Neuron (in vitro differentiated cells): ENCODE data around the gene NOS1.
"Not testable (repeated sequence)": the region's sequence is repeated elsewhere in the genome, so short reads cannot be mapped to it uniquely, and the experiment has no call there.

Experiments
- H2AFZ ChIP-seq: one replicate; pipeline ENCODE4 v1.6.1; 2013; ENCODE audit warnings: low read depth, mild to moderate bottlenecking, inconsistent platforms, low read length, moderate library complexity
- H3K27me3 ChIP-seq: one replicate; pipeline ENCODE4 v1.6.1; 2013; ENCODE audit warnings: low read length; ENCODE audit not compliant: insufficient read depth
- H3K36me3 ChIP-seq: one replicate; pipeline ENCODE4 v1.6.1; 2013; ENCODE audit warnings: low read length; ENCODE audit not compliant: insufficient read depth
- H3K4me1 ChIP-seq: one replicate; pipeline ENCODE4 v1.6.1; 2013; ENCODE audit warnings: low read length; ENCODE audit not compliant: insufficient read depth
- H3K4me3 ChIP-seq: 2 replicates; pipeline ENCODE4 v1.5.1; 2013; ENCODE audit warnings: mild to moderate bottlenecking, low read length, moderate library complexity
- H3K9me3 ChIP-seq: one replicate; pipeline ENCODE4 v1.6.1; 2013; ENCODE audit warnings: low read length

Gene NOS1

GRCh38 chr12:117388951-117389446, 27.6 kb upstream of the NOS1 start:
- H3K27me3 ChIP-seq = no peaks in the 10 kb centered on the region
- no peaks in the 10 kb centered on the region for H3K4me1 ChIP-seq
- H3K36me3 ChIP-seq = no peaks in the 10 kb centered on the region
- no peaks in the 10 kb centered on the region for H3K9me3 ChIP-seq
- H2AFZ ChIP-seq = no peak overlapping the region
- H3K4me3 ChIP-seq = no peak overlapping the region

GRCh38 chr12:117387832-117388231, 26.4 kb upstream of the NOS1 start:
- Histone ChIP-seq H3K9me3 (no peaks in the 10 kb centered on the region), H3K4me1 (no peaks in the 10 kb centered on the region), H3K4me3 (no peak overlapping the region), H3K36me3 (no peaks in the 10 kb centered on the region), H3K27me3 (no peaks in the 10 kb centered on the region), H2AFZ (no peak overlapping the region)

GRCh38 chr12:117384735-117385134, 23.3 kb upstream of the NOS1 start:
- Histone ChIP-seq H2AFZ (no peak overlapping the region), H3K9me3 (no peaks in the 10 kb centered on the region), H3K4me3 (no peak overlapping the region), H3K36me3 (no peaks in the 10 kb centered on the region), H3K27me3 (no peaks in the 10 kb centered on the region), H3K4me1 (no peaks in the 10 kb centered on the region)

- no peaks in the 10 kb centered on the region for H3K4me1 ChIP-seq
Observed at GRCh38 chr12:117380083-117380482, 18.7 kb upstream of the NOS1 start.

GRCh38 chr12:117377758-117378157, 16.3 kb upstream of the NOS1 start:
- H3K4me1 ChIP-seq = no peaks in the 10 kb centered on the region

More at GRCh38 chr12:117380083-117380482, 18.7 kb upstream of the NOS1 start:
- Histone ChIP-seq H2AFZ (no peak overlapping the region), H3K4me3 (no peak overlapping the region), H3K36me3 (no peaks in the 10 kb centered on the region), H3K27me3 (no peaks in the 10 kb centered on the region), H3K9me3 (no peaks in the 10 kb centered on the region)

GRCh38 chr12:117370588-117370987, 9.2 kb upstream of the NOS1 start:
- Histone ChIP-seq H2AFZ (no peak overlapping the region), H3K9me3 (no peaks in the 10 kb centered on the region), H3K27me3 (no peaks in the 10 kb centered on the region), H3K36me3 (no peaks in the 10 kb centered on the region), H3K4me1 (no peaks in the 10 kb centered on the region), H3K4me3 (no peak overlapping the region)

More at GRCh38 chr12:117377758-117378157, 16.3 kb upstream of the NOS1 start:
- no peaks in the 10 kb centered on the region for H3K9me3 ChIP-seq
- H3K4me3 ChIP-seq = no peak overlapping the region
- H3K36me3 ChIP-seq = no peaks in the 10 kb centered on the region
- H2AFZ ChIP-seq = no peak overlapping the region
- H3K27me3 ChIP-seq = no peaks in the 10 kb centered on the region

GRCh38 chr12:117370000-117370399, 8.6 kb upstream of the NOS1 start:
- H3K36me3 ChIP-seq, H3K4me3 ChIP-seq, H3K27me3 ChIP-seq, H3K9me3 ChIP-seq, H3K4me1 ChIP-seq, H2AFZ ChIP-seq: not testable (repeated sequence)

- H3K9me3 ChIP-seq = no peaks in the 10 kb centered on the region
- H3K36me3 ChIP-seq = no peaks in the 10 kb centered on the region
- H2AFZ ChIP-seq = no peak overlapping the region
- H3K27me3 ChIP-seq = peaks cover 26% of the 10 kb centered on the region
- no peaks in the 10 kb centered on the region for H3K4me1 ChIP-seq
- H3K4me3 ChIP-seq = no peak overlapping the region
Observed at GRCh38 chr12:117367006-117367638, 5.7 kb upstream of the NOS1 start.

- Histone ChIP-seq H3K4me1 (no peaks in the 10 kb centered on the region), H3K9me3 (no peaks in the 10 kb centered on the region), H3K36me3 (no peaks in the 10 kb centered on the region), H3K4me3 (no peak overlapping the region), H3K27me3 (peaks cover 44% of the 10 kb centered on the region), H2AFZ (no peak overlapping the region)
Observed at GRCh38 chr12:117365049-117365616, 3.7 kb upstream of the NOS1 start.

GRCh38 chr12:117363953-117364486, 2.6 kb upstream of the NOS1 start:
- Histone ChIP-seq H3K4me3 (no peak overlapping the region), H3K4me1 (no peaks in the 10 kb centered on the region), H2AFZ (no peak overlapping the region), H3K9me3 (no peaks in the 10 kb centered on the region), H3K27me3 (peaks cover 53% of the 10 kb centered on the region), H3K36me3 (no peaks in the 10 kb centered on the region)

GRCh38 chr12:117363056-117363662, 1.7 kb upstream of the NOS1 start:
- Histone ChIP-seq H3K4me1 (no peaks in the 10 kb centered on the region), H2AFZ (no peak overlapping the region), H3K27me3 (peaks cover 62% of the 10 kb centered on the region), H3K4me3 (no peak overlapping the region), H3K9me3 (no peaks in the 10 kb centered on the region), H3K36me3 (no peaks in the 10 kb centered on the region)

GRCh38 chr12:117362391-117362790, 965 bp upstream of the NOS1 start:
- no peaks in the 10 kb centered on the region for H3K36me3 ChIP-seq
- peaks cover 69% of the 10 kb centered on the region for H3K27me3 ChIP-seq
- no peak overlapping the region for H2AFZ ChIP-seq
- no peaks in the 10 kb centered on the region for H3K4me1 ChIP-seq
- no peaks in the 10 kb centered on the region for H3K9me3 ChIP-seq
- no peak overlapping the region for H3K4me3 ChIP-seq

- Histone ChIP-seq H3K9me3 (no peaks in the 10 kb centered on the region), H3K4me1 (no peaks in the 10 kb centered on the region), H3K27me3 (peaks cover 74% of the 10 kb centered on the region), H3K4me3 (no peak overlapping the region), H3K36me3 (no peaks in the 10 kb centered on the region), H2AFZ (no peak overlapping the region)
Observed at GRCh38 chr12:117361905-117362304, 479 bp upstream of the NOS1 start.
